ENCODE data around the gene ALDH3A2. TPM values are rescaled to one million over a fixed set of nuclear protein-coding genes. Genes with fewer than 3 reads are reported as not detected.

Gene ALDH3A2
- total RNA-seq, 8 experiments from 2014 or later: 25.6 to 47.2 (median 30.4) TPM

DNA sequence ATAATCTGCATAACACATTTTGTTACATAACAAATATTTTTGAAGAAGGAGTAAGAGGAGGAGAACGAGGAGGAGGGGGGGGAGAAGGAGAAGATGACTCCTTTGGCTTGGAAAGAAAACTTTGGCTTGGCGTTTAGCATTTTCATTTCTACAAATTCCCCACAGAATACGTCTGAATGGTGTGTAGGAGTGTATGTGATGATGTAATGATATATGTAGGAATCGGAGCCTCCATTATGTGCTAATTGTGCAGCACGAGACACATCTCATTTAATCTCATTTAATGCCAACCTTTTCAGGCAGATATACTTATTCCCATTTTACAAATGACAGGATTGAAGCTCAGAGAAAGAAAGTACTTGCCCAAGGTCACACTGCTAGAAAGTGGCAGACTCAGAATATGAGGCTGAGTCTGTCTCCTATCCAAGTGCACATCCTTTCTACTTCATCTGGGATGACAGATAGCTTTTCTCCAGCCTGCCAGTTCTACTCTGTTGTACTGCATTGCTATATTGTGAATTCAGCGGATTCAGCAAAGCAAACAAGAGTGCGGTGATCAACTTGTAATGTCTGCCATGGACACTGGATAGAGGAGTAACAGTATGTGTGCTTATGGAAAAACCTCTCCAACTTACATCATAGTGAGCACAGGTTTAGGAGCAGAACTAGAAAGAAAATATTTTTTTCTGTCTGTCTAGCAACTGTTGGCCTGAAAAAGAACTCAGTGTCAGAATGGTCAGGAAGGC lies 78.3 kb downstream of the ALDH3A2 start:
- in situ Hi-C loops (cut with MboI; ENCODE audit: low pct_unique_long_range_greater_than_20kb in 2 of 9, low sequenced_read_pairs in 9 of 9, unreplicated experiment in 9 of 9): no loop called here
- peaks cover 0 to 6% of the 10 kb centered on the region in 2 donors for H3K4me1 ChIP-seq (replicated peaks in 1 of 2)
- no peak overlapping the region for H3K27ac ChIP-seq
- H3K4me3 ChIP-seq: no peak overlapping the region
- ATAC-seq (replicated peaks in 6 of 8): no peak
- WGBS, 10 experiments: 17 to 91% (median 77%) methylated on average over 1 to 6 of the region's 7 CpGs; no CpG with 5 or more reads in 2 of the 10 experiments

Other genes with a start within 250 kb of the ALDH3A2 start
- gene RNF112, start 237.5 kb upstream of the ALDH3A2 start, total RNA-seq: 1 to 10 TPM in 5 of 8 experiments, under 1 TPM in 2, not detected in 1; 0.35 to 3.7 (median 1.7) TPM
- 10 to 100 TPM in 1 of 8 experiments, 1 to 10 TPM in 2, under 1 TPM in 4, not detected in 1; 0.17 to 10.8 (median 0.81) TPM for gene SLC47A1, start 114.9 kb upstream of the ALDH3A2 start, total RNA-seq
- gene SLC47A2, start 67.8 kb downstream of the ALDH3A2 start, total RNA-seq: 1 to 10 TPM in 3 of 8 experiments, under 1 TPM in 5; 0.29 to 2.2 (median 0.60) TPM
- gene ALDH3A1, start 99.5 kb downstream of the ALDH3A2 start, total RNA-seq: 1 to 10 TPM in 4 of 8 experiments, under 1 TPM in 1, not detected in 3; 0.49 to 8.4 (median 1.9) TPM
- 10 to 100 TPM in 6 of 8 experiments, 1 to 10 TPM in 2; 3.3 to 32.7 (median 22.4) TPM for gene ULK2, start 219.2 kb downstream of the ALDH3A2 start, total RNA-seq